ENCODE measurements around the gene ADIPOR2.

DNA sequence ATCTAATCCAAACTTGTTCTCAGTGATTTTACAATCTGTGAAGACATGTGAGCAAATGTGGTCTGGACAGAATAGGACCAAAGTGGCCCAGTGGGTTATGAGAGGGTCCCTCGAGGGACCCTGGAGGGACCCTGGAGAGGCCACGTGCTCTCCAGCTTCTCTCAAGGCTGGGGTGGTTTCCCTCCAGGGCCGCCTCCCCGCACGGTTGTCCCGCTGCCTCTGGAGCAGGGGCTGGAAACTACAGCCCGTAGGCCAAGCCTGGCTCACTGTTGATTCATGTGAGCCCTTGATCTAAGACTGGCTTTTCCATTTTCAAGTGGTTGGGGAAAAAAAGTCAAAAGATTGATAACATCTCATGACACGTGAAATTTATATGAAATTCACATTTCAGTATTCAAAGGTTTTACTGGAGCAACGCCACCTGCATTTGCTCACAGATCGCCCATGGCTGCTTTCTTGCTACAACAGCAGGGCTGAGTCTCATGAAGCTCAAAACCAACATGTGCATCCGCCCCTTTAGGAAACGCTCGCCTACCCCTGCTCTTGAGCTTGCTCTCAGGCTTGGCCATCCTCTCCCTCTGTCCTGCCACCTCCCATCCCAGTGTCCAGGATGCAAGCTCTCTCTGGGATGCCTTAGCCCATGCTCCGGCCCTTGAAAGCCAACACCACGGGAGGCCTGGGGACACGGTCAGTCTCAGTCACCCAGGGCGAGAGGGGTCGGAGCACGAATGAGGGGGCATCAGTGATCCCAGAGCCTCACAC lies 117.3 kb downstream of the ADIPOR2 start:
- TF ChIP-seq, protein P1, sequence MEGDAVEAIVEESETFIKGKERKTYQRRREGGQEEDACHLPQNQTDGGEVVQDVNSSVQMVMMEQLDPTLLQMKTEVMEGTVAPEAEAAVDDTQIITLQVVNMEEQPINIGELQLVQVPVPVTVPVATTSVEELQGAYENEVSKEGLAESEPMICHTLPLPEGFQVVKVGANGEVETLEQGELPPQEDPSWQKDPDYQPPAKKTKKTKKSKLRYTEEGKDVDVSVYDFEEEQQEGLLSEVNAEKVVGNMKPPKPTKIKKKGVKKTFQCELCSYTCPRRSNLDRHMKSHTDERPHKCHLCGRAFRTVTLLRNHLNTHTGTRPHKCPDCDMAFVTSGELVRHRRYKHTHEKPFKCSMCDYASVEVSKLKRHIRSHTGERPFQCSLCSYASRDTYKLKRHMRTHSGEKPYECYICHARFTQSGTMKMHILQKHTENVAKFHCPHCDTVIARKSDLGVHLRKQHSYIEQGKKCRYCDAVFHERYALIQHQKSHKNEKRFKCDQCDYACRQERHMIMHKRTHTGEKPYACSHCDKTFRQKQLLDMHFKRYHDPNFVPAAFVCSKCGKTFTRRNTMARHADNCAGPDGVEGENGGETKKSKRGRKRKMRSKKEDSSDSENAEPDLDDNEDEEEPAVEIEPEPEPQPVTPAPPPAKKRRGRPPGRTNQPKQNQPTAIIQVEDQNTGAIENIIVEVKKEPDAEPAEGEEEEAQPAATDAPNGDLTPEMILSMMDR (conservative IDR thresholded peaks at IDR 0.05; ENCODE audit: low read depth, low read length), result no peak
- TF ChIP-seq POLR2A (IDR thresholded peaks at IDR 0.05; ENCODE audit: low read depth, low read length) (no peak), MAZ (IDR thresholded peaks at IDR 0.05; ENCODE audit: borderline replicate concordance, low read depth, low read length) (no peak), MAFK (IDR thresholded peaks at IDR 0.05; ENCODE audit: low read depth, low read length) (no peak), FOS (IDR thresholded peaks at IDR 0.05; ENCODE audit: low read depth, low read length) (no peak), RCOR1 (IDR thresholded peaks at IDR 0.05; ENCODE audit: insufficient replicate concordance, low read length) (no peak)
